HG03060 (cell line): Measurements from ENCODE around the gene CDC25B.

Source experiments
- ATAC-seq: cut with Tn5 transposase; IDR thresholded peaks from one replicate; pipeline ENCODE4 v1.9.1; 2021; ENCODE audit warnings: low read depth, moderate number of reproducible peaks; ENCODE audit not compliant: unreplicated experiment

CDC25B gene

DNA sequence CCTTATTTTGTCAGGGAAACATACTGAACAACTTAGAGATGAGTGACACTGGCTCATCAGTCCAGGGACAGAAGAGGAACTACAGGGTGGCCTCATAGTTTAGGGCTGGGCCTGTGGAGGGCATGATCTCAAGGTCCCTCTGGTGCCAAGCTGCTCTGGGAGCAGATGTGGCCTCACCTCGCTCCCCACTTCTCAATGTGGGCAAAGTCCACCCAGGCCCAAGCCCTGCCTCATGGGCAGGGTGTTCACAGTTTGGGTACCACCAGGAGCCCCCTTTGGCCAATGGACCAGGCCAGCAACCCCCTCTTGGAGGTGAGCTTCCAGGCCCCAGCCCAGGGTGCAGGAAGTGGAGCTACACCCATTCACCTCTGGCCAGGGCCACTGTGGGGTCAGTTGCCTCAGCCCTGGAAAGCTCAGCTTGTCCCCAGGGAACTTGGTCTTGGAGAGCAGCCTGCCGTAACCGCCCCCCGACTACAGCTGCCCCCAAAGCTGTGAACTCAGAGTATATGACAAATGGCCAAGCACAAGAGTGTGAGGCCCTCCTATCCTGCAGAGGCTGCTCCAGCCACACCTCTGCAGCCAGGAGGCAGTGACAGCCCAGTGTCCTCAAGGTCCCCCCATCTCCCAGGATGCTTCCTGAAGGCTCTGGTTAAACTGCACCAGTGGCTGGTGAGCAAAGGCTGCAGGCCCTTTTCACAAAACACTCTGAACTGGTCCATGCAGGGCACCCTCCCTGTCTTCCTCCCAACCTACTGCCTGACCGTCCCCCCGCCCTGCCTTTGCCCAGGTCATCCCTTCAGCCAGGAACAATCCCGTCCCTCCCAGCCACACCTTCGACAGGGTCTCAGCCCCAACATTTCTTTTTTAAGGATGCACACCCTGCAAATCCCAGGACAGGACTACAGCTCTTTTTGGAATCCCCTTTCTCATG lies 32.2 kb upstream of the CDC25B start:
- ATAC-seq, result no peak

DNA sequence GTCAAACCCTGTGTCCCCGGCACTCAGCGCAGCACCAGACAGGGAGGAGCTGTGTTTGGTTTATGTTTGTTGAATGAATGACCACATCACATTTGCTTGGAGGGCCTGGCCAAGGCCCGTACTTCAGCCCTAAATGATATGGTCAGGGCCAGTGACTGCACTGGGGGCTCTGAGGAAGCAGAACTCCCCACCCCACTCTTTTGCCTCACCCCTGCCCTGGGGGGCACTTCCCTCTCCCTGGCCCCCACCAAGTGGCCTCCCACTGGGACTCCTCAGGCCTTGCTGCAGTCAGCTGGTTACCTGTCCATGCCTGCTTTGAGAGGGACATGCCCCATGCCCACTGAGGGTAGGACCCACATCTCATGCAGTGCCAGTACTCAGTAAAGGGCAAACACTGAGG lies 31.5 kb upstream of the CDC25B start:
- no peak for ATAC-seq

DNA sequence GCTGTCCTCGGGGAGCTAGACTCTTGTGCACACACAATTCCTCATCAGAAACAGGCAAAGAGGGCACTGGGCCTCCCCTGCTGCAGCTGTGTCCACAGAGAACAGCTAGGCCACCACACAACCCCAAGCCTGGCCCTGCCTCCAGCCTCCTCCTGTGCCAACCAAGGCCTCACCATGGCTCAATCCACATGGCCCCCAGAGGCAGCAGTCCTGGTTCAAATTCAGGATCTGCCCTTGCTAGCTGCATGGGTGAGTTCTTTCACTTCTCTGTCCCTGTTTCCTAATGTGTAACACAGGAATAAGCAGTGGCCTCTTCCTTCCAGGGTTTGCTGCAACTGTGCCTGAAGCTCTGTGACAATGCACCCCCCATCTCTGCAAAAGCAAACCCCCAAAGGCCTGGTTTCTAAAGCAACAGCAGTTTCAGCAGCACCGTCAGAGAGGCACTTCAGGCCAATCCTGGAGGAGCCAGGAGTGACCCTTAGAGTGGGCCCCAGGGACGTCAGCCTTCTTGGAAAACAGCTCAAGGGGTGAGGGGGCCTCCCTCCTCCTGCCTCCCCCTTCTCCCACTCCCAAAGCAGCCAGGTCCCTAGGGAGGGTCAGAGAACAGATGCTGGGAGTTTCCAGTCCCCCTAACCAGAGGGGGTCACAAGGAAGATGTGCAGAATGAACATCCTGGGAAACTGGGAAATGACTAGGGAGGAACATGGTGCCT lies 30.8 kb upstream of the CDC25B start:
- ATAC-seq, result no peak

DNA sequence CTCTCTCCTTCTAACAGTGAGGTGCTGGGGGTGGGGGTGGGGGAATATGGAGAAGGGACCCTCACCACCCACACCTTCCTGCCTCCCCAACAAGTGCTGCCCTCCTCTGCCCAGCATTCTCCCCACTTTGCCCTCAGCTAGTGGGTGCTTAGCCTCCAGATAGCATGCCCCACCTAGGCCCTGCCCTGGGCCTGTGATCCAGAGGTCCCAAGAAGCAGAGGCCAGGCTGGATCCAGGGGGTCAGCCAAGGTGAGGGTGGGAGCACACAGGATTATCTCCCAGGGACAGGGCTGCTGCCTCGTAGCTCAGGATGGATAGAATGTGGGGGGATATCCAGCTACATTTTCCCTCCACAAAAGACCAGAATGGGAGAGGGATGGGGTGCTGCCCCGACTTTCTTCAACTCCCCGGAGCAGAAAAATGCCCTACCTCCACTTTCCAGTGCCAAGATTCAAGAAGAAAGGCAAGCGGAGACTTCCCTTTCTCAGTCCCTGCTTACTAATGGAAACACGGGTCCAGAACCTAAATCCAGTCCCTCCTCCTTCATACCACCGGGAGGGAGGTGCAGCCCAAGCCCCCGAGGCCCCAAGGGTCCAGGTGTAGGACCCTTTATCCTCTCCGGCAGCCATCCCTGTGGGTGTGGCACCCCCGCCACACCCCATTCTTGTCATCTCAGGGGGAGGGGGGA lies 29.5 kb upstream of the CDC25B start:
- no peak for ATAC-seq

DNA sequence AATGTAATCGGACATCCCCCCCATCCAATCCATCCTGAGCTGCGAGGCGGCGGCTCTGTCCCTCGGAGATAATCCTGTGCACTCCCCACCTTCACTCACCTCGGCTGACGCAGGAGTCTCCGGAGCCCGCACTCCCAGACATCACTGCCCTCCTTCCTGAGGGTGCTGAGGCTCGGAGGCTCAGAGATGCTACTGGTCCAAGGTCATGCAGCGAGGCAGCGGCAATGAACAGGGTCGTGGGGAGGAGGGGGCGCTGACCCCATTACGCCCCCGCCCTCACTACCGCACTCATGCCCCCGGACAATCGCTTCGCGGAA lies 29.0 kb upstream of the CDC25B start:
- no peak for ATAC-seq

DNA sequence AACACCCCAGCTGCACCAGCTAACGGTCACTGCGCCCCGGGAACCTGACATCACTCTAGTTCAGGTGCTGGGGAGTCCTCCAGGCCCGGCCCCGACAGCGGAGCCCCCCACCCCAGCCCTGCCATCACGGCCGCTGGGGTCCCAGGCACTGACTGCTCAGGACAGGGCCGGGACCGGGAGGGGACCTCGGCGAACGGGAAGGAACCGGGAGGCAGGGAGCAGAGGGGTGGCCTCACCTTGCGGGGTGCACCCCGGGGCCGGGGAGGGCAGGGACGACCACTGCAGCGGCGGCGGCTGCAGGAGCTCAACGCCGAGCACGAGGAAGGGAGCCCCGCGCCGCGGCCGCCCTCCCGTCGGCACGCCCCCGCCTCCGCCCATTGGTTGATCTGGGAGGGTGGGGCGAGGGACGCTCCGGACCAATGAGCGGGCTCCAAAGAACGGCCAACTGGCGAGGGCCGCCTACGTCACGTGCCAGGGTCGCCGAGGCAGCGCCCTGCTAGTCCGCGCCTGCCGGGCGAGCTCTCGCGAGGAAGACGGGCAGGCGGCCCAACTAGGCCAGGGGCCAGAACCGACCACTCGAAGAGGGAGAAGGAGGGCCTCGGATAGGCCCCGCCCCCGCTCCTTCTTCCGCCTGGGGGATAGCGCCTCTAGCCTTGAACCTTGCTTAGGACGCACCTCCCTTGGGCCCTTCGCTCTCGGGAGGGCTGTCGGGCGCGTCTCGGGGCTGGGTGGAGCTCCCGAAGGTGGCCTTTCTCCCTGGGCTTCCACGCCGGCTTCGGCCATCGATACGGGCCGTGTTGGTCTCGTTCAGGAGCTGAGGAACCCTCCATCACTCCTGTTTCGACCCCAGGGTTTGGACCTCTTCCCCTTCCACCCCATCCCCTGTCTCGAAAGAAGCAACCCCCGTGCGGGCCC lies 28.4 kb upstream of the CDC25B start, which contains the start of gene ADISSP:
ADISSP (minus strand) TSS at position 327 of the 915 bp plus-strand sequence. CDS start 7,653 bp downstream, outside the sequence.
- peak; percentile 69 for ATAC-seq

DNA sequence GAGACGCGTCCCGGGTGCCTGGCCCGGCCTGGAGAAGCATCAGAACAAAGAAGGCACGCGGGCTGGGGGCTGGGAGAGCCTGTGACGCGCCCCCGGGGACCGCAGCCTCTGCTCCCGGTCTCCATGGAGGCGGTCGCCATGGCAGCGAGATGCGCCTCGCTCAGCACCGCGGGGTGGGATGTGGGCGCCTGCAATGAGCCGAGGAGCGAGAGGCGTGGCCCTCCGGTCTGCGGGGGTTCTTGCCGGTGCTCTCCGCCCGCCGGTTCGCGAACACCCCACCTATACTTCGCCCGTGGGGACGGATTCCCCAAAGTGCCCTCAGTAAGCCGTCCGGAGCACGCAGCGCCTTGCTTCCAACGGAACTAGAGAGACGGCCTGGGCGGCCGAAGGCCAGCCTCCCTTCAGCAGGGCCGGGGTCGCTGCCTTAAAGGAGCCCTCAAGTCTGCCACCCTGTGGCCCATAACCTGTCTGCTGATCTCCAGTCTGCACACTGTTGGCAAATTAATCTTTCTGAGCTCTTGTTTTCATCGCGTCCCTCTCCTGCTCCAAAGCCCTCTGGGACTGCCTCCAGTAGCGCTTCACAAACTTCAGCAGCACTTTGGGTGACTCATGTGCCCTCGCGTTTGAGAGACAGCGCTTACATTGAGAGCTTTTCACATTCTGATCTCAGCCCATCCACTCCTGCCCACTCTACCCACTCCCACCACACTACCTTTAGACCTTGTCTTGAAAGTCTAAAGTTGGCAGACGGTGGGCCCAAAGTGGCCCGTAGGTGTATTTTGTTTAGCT lies 27.6 kb upstream of the CDC25B start:
- no peak for ATAC-seq

DNA sequence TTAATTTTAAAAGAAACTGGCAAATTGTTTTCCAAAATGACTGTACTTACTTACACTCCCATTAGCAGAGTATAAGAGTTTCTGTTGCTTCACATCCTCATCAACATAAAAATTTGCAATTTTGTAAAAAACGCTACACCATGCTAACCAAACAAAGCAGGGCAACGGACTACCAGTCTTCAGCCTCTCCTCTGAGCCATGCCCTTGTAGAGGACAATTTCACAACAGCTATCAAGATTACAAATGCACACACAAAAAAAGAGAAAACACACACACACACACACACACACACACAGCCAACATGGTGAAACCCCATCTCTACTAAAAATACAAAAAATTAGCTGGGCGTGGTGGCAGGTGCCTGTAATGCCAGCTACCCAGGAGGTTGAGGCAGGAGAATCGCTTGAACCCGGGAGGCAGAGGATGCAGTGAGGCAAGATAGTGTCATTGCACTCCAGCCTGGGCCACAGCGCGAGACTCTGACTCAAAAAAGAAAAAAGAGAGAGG lies 24.5 kb upstream of the CDC25B start:
- ATAC-seq, result no peak

DNA sequence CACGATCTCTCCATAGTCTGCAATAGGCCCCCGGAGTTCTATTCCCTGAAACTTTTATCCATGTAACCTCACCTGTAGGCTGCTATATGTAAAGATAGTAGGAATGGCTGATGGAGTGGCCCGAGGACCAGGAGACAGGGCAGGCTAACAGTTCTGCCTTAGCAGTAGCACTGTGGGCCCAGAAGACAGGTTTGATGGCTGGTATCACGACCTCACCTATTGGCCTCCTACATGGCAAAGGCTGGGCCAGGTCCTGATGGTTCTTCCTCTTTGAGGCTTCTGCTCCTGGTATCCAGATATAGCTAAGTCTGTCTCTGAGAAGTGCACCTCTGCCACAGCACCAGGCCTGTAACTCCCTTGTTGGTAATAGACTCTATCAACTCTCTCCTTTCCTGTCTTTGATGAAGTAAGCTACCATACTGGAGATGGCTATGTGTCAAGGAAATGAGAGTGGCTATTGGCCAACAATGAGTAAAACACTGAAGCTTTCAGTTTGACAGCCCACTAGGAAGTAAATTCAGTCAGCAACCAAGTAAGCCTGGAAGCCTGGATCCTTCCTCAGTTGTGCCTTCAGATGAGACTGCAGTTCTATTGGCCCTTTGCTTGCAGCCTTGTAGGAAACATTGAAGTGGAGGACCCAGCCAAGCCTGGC lies 20.5 kb upstream of the CDC25B start:
- no peak for ATAC-seq

DNA sequence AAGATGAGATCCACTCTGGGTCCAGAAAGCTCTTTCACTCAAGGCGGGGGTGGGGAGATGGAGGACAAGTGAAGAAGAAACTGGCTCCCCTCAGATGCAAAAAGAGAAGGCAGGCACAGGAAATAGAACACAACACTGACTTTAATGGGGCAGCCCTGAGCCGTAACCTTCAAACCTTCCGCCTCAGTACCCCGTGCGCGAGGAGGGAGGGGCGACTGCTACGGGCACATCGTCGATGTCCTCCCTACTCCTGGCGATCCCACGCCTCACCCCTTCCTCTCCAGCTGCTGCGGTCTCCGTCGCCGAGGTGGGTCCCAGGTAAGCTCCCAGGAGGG lies 18.8 kb upstream of the CDC25B start:
- no peak for ATAC-seq

DNA sequence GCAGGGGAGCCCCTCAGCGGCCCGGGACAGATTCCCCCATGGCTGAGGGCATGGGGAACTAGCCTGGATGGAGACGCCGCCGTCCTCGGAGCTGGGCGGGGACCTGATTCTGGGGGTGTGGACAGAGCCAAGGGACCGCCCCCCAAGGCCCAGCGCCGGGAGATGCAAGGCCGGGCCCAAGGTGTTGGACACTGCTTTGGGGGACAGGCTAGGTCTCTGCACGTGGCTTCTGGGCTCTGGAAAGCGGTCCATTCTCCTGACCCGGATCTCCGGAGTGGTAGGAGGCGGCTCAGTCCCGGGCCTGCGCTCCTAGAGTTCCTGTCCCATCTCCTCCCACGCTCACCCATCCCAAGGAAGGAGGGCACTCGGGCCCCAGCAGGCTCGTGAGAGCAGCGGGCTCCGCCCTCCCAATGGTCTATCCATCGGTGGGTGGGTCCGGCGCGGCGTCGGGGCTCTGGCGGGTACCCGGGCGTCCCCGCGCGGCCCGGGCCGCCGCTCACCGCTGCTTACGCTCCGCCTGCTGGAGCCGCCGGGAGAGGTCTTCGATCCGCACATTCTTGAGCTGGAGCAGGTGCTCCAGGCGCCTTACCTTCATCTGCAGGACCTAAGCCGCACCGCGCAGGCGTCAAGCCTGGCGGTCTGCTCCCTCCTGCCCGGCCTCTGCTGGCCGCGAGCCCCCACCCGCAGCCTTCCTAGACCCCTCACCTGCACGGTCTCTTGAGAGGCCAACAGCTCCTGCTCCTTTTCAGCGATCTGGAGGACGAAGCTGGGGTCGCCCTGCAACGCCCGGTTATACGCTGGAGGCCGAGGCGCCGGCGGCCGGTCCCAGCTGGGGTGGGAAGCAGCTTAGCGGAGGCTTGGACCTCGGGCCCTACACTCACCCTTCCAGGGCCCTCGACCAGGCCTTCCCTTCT lies 18.1 kb upstream of the CDC25B start:
- no peak for ATAC-seq

DNA sequence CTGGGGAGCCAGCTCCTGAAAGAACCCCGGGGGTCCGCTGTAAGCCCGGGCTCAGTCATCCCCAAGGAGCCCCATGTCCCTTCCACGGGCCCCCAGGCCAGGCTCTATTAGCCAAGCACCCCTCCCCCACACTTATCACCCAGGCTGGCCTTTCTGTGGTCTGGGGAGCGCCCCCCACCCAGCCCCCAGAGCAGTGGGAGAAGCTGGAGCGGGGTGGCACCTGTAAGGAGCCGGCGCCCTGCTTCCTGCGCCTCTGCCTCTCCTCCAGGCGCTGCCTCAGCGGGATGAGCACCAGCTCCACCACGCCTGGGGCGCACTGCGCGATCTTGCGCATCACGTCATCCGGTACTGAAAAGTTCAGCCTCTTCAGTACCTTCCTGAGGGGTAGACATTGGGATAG lies 17.1 kb upstream of the CDC25B start:
- ATAC-seq, result no peak

DNA sequence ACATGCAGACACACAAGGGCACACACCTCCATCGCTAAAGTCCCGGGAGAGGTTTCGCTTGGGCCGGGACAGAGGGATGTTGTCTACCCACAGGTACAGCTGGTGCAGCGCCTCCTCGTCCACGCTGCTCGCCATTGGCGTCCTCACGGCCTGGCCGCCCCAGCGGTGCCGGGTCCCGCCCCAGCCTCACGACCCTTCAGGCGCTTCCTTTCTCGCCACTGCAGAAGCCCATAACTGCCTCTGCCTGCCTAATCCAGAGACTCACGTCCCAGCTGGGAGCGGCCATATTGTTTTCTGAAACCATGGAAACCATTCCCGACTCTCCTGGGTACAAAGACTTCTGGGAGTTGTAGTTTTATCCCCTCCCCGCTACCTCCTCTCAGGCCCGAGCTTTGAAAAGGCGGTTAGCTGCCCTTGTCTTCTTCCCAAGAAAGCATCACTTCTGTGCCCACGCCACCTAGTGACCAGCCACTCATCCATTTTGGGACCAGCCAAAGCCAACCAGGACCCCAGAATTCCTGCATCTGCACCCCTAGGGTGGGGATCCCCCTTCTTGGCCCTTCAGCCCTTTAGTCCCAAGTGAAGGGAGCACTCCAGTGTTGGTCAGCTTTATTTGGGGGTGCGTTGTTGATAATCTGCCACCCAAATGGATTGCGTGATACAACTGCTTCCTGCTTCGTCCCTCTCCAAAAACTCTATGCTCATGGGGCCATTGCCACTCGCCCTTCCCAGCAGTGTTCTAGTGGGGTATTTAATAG lies 14.8 kb upstream of the CDC25B start, which contains the start of gene SPEF1:
SPEF1 (minus strand) TSS at position 296 of the 758 bp plus-strand sequence; CDS start at position 135, 161 bp downstream.
- no peak for ATAC-seq

DNA sequence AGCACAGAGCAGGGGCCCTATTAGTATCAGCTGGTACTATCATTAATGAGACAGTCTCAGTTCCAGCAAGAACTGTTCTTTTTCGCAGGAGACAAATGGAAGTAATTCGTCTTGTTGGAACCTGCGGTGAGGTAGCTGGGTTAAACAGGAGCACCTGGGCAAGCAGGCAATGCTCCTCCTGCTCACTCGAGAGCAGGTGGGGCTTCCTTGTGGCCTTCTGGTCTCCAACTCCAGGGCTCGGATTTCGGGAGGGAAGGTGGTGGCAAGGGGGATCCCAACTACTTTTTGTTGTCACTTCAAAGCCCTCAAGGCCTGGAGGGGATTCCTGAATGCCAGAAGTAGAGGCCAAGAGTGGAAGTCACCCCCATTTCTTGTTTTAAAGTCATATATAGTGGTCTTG lies 13.5 kb upstream of the CDC25B start:
- no peak for ATAC-seq

DNA sequence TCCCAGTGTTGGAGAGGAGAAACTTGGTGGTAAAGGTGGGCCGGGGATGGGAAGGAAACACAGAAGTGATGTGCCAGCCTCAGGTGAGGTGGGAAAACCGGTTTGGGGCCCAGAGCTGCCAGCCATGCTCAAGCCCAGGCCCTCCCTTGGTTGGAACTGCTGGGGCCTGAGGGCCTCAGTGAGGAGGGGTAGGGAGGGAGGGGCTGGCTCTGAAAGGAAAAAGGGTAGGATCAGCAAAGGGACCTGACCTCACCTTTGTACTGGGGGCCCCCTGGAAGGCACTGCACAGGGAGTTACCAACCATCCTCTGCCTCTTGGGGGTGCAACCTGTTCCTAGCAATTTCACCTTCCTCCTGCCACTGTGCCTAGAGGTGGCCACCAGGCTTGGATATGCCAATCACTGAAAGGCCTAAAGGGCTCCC lies 13.0 kb upstream of the CDC25B start:
- no peak for ATAC-seq

DNA sequence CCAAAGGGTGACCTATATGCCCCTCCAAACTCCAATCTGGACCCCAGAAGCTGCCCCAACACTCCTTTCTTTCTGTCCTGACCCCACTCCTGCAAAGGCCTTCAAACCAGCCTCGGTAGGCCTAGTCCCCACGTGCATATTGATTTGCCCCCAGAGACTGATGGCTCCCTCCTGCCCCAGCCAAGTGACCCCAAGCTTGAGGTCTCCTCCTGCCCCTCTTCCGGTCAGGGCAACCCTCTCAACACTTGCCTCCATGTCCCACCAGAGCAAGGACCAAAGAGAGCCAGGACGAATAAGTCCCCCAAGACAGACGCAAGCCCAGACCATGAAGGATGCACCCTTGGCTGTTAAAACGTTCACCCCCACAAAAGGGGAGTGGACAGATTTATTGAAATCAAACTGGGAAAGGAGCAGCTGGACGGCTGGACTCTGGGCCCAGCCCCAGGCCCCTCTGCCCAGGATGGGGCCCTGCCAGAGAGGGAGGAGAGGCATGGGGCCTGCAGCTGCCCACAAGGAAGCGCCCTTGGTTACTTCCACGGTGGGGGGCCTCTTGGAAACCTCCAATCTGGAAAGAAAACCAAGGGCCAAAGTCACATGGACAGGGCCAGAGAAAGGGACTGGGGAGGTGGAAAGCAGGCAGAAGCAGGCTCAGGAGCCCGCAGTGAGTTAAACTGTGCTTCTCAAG lies 12.5 kb upstream of the CDC25B start:
- no peak for ATAC-seq
